A549 (cell line): ENCODE measurements around the gene C4orf46.

ENCODE experiments used
- CHD2 ChIP-seq: fragments of 150-350 bp; IDR thresholded peaks from 2 replicates; pipeline ENCODE4 v1.6.1; 2014; ENCODE audit warnings: low read length; ENCODE audit not compliant: partially characterized antibody
- CHD4 ChIP-seq: fragments of 200-600 bp; sonication (generic); IDR thresholded peaks from 2 replicates; pipeline ENCODE4 v1.6.1; 2016; ENCODE audit warnings: antibody characterized with exemption, mild to moderate bottlenecking, borderline replicate concordance
- EP300 ChIP-seq, 2 experiments: fragments of >200 bp; sonication (Bioruptor Twin); formaldehyde crosslinking; IDR thresholded peaks; 2 replicates in 1 of 2; 3 replicates in 1 of 2; pipeline ENCODE4 v1.6.1; 2016 to 2017
- ESRRA ChIP-seq: fragments of 150-350 bp; IDR thresholded peaks from 2 replicates; pipeline ENCODE4 v1.6.1; 2014; ENCODE audit warnings: mild to moderate bottlenecking, low read length, borderline replicate concordance
- HEYL ChIP-seq: fragments of 250-450 bp; sonication (Bioruptor Pico); IDR thresholded peaks from 2 replicates; pipeline ENCODE4 v1.8.0; 2021; ENCODE audit warnings: mild to moderate bottlenecking, moderate library complexity
- KDM1A ChIP-seq: fragments of 200-600 bp; sonication (generic); IDR thresholded peaks from 2 replicates; pipeline ENCODE4 v1.6.1; 2016; ENCODE audit warnings: low read depth, mild to moderate bottlenecking
- MAFK ChIP-seq: fragments of 450-650 bp; IDR thresholded peaks from 2 replicates; pipeline ENCODE4 v1.6.1; 2014; ENCODE audit not compliant: partially characterized antibody
- MAZ ChIP-seq: fragments of 150-350 bp; IDR thresholded peaks from 2 replicates; pipeline ENCODE4 v1.6.1; 2014; ENCODE audit warnings: antibody characterized with exemption, low read depth, low read length, borderline replicate concordance
- POLR2A ChIP-seq: IDR thresholded peaks from 2 replicates; pipeline ENCODE4 v1.6.1; 2012; ENCODE audit warnings: mild to moderate bottlenecking, low read length
- RAD21 ChIP-seq, 2 experiments: fragments of >200 bp in 1 of 2; sonication (Bioruptor Twin) in 1 of 2; formaldehyde crosslinking in 1 of 2; IDR thresholded peaks in 1 of 2; conservative IDR thresholded peaks in 1 of 2; 2 replicates in 1 of 2; 3 replicates in 1 of 2; pipeline ENCODE4 v1.6.1; 2012 to 2018; ENCODE audit warnings: inconsistent platforms in 1 of 2
- TF ChIP-seq, protein P1 (sequence below): fragments of >200 bp; sonication (Bioruptor Twin); formaldehyde crosslinking; IDR thresholded peaks from 3 replicates; pipeline ENCODE4 v1.5.1; 2016
- TF ChIP-seq, protein P2 (sequence below): fragments of 450-650 bp; IDR thresholded peaks from 2 replicates; pipeline ENCODE4 v1.6.1; 2014; ENCODE audit warnings: antibody characterized with exemption
- TF ChIP-seq, protein P3 (sequence below): IDR thresholded peaks from 2 replicates; pipeline ENCODE4 v1.6.1; 2012
- TF ChIP-seq, protein P4 (sequence below): fragments of 200-600 bp; sonication (generic); IDR thresholded peaks from 2 replicates; pipeline ENCODE4 v1.6.1; 2016; ENCODE audit warnings: antibody characterized with exemption, mild to moderate bottlenecking, moderate library complexity

DNA sequence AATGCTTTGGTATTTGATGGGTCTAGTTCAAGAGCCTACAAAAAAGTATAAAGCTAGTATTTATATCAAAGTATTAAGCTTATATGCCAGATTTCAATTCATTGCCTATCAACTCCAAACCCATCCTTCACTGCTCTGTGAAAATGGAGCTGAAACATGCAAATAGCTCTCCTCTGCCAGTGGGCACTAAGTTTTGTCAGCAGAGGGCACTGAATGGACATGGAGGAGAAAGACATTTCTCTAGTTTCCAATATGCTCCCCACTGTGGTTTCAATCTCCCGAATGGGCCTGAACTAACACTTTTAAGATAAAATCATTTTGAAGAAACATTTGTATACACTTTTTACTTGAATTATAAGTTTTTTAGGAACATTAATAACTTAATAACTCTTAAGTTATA is 39.1 kb upstream of the C4orf46 start:
- TF ChIP-seq, protein P1, sequence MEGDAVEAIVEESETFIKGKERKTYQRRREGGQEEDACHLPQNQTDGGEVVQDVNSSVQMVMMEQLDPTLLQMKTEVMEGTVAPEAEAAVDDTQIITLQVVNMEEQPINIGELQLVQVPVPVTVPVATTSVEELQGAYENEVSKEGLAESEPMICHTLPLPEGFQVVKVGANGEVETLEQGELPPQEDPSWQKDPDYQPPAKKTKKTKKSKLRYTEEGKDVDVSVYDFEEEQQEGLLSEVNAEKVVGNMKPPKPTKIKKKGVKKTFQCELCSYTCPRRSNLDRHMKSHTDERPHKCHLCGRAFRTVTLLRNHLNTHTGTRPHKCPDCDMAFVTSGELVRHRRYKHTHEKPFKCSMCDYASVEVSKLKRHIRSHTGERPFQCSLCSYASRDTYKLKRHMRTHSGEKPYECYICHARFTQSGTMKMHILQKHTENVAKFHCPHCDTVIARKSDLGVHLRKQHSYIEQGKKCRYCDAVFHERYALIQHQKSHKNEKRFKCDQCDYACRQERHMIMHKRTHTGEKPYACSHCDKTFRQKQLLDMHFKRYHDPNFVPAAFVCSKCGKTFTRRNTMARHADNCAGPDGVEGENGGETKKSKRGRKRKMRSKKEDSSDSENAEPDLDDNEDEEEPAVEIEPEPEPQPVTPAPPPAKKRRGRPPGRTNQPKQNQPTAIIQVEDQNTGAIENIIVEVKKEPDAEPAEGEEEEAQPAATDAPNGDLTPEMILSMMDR = no peak; the same call in 2 of the 3 replicates
- TF ChIP-seq EP300 (IDR thresholded peaks at IDR 0.05) (no peak), POLR2A (no peak), RAD21 (conservative IDR thresholded peaks at IDR 0.05 in 1 of 2, IDR thresholded peaks at IDR 0.05 in 1 of 2) (peak; percentile 21 to 41; a peak in 2 of 5 replicates), ESRRA (no peak), HEYL (CRISPR knock-in tag) (no peak), MAZ (no peak), KDM1A (no peak), CHD4 (no peak), CHD2 (no peak), MAFK (no peak)
- TF ChIP-seq, protein P2, sequence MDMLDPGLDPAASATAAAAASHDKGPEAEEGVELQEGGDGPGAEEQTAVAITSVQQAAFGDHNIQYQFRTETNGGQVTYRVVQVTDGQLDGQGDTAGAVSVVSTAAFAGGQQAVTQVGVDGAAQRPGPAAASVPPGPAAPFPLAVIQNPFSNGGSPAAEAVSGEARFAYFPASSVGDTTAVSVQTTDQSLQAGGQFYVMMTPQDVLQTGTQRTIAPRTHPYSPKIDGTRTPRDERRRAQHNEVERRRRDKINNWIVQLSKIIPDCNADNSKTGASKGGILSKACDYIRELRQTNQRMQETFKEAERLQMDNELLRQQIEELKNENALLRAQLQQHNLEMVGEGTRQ = no peak
- TF ChIP-seq, protein P3, sequence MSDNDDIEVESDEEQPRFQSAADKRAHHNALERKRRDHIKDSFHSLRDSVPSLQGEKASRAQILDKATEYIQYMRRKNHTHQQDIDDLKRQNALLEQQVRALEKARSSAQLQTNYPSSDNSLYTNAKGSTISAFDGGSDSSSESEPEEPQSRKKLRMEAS = no peak
- TF ChIP-seq, protein P4, sequence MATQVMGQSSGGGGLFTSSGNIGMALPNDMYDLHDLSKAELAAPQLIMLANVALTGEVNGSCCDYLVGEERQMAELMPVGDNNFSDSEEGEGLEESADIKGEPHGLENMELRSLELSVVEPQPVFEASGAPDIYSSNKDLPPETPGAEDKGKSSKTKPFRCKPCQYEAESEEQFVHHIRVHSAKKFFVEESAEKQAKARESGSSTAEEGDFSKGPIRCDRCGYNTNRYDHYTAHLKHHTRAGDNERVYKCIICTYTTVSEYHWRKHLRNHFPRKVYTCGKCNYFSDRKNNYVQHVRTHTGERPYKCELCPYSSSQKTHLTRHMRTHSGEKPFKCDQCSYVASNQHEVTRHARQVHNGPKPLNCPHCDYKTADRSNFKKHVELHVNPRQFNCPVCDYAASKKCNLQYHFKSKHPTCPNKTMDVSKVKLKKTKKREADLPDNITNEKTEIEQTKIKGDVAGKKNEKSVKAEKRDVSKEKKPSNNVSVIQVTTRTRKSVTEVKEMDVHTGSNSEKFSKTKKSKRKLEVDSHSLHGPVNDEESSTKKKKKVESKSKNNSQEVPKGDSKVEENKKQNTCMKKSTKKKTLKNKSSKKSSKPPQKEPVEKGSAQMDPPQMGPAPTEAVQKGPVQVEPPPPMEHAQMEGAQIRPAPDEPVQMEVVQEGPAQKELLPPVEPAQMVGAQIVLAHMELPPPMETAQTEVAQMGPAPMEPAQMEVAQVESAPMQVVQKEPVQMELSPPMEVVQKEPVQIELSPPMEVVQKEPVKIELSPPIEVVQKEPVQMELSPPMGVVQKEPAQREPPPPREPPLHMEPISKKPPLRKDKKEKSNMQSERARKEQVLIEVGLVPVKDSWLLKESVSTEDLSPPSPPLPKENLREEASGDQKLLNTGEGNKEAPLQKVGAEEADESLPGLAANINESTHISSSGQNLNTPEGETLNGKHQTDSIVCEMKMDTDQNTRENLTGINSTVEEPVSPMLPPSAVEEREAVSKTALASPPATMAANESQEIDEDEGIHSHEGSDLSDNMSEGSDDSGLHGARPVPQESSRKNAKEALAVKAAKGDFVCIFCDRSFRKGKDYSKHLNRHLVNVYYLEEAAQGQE = no peak
